H9 (cell line): Measurements from ENCODE around the gene POU3F3. TPM values are rescaled to one million over a fixed set of nuclear protein-coding genes. Genes with fewer than 3 reads are reported as not detected.

ENCODE experiments used
- DNase-seq: peaks from one replicate; pipeline ENCODE4 v3.0.0-alpha.2; 2017
- H2AFZ ChIP-seq: one replicate; pipeline ENCODE4 v1.6.1; 2013; ENCODE audit warnings: mild to moderate bottlenecking, low read length, control low read depth, moderate library complexity
- H2AK5ac ChIP-seq: 2 replicates; pipeline ENCODE4 v1.6.1; 2013; ENCODE audit warnings: low read length, control low read depth, mixed read lengths; ENCODE audit not compliant: insufficient read length
- H2BK120ac ChIP-seq: one replicate; pipeline ENCODE4 v1.6.1; 2013; ENCODE audit warnings: low read depth, mild to moderate bottlenecking, low read length, control low read depth, inconsistent platforms; ENCODE audit not compliant: poor library complexity, severe bottlenecking
- H2BK12ac ChIP-seq: 2 replicates; pipeline ENCODE4 v1.6.1; 2013; ENCODE audit warnings: low read length, control low read depth, mixed read lengths, low read depth; ENCODE audit not compliant: insufficient read length
- H2BK15ac ChIP-seq: 2 replicates; pipeline ENCODE4 v1.6.1; 2013; ENCODE audit warnings: low read depth, low read length, control low read depth
- H2BK20ac ChIP-seq: one replicate; pipeline ENCODE4 v1.6.1; 2013; ENCODE audit warnings: low read depth, mild to moderate bottlenecking, low read length, control low read depth, inconsistent platforms; ENCODE audit not compliant: poor library complexity, severe bottlenecking
- H2BK5ac ChIP-seq: 2 replicates; pipeline ENCODE4 v1.6.1; 2013; ENCODE audit warnings: low read length, control low read depth, mixed read lengths; ENCODE audit not compliant: insufficient read length
- H3K14ac ChIP-seq: 2 replicates; pipeline ENCODE4 v1.6.1; 2013; ENCODE audit warnings: low read length, control low read depth; ENCODE audit not compliant: insufficient read depth
- H3K18ac ChIP-seq: 2 replicates; pipeline ENCODE4 v1.6.1; 2013; ENCODE audit warnings: low read depth, mild to moderate bottlenecking, mixed read lengths, low read length, control low read depth; ENCODE audit not compliant: insufficient read length
- H3K23ac ChIP-seq: 2 replicates; pipeline ENCODE4 v1.6.1; 2013; ENCODE audit warnings: low read length, control low read depth, mixed read lengths, low read depth; ENCODE audit not compliant: insufficient read length
- H3K23me2 ChIP-seq: 2 replicates; pipeline ENCODE4 v1.6.1; 2013; ENCODE audit warnings: low read depth, mild to moderate bottlenecking, mixed read lengths, low read length, control low read depth; ENCODE audit not compliant: insufficient read length, poor library complexity, severe bottlenecking
- H3K27ac ChIP-seq: 2 replicates; pipeline ENCODE4 v1.5.1; 2013; ENCODE audit warnings: low read length, control low read depth, mixed read lengths, low read depth; ENCODE audit not compliant: insufficient read length
- H3K27me3 ChIP-seq: 2 replicates; pipeline ENCODE4 v1.6.1; 2013; ENCODE audit warnings: low read length, control low read depth, inconsistent platforms; ENCODE audit not compliant: insufficient read depth
- H3K4ac ChIP-seq: 2 replicates; pipeline ENCODE4 v1.6.1; 2013; ENCODE audit warnings: low read depth, mild to moderate bottlenecking, control low read depth, inconsistent platforms, low read length, moderate library complexity
- H3K4me1 ChIP-seq: 2 replicates; pipeline ENCODE4 v1.6.1; 2013; ENCODE audit warnings: low read length, control low read depth, inconsistent platforms; ENCODE audit not compliant: insufficient read depth
- H3K4me2 ChIP-seq: 2 replicates; pipeline ENCODE4 v1.6.1; 2013; ENCODE audit warnings: low read length, control low read depth, mixed read lengths; ENCODE audit not compliant: insufficient read length, insufficient read depth
- H3K56ac ChIP-seq: 2 replicates; pipeline ENCODE4 v1.6.1; 2013; ENCODE audit warnings: low read depth, mild to moderate bottlenecking, mixed read lengths, low read length, control low read depth; ENCODE audit not compliant: insufficient read length
- H3K79me1 ChIP-seq: 2 replicates; pipeline ENCODE4 v1.6.1; 2013; ENCODE audit warnings: low read depth, mild to moderate bottlenecking, moderate library complexity, low read length, control low read depth, inconsistent platforms; ENCODE audit not compliant: insufficient read depth, poor library complexity, severe bottlenecking
- H3K79me2 ChIP-seq: 2 replicates; pipeline ENCODE4 v1.6.1; 2013; ENCODE audit warnings: low read length, control low read depth, inconsistent platforms; ENCODE audit not compliant: insufficient read depth
- H3K9ac ChIP-seq: 2 replicates; pipeline ENCODE4 v1.6.1; 2013; ENCODE audit warnings: low read length, control low read depth, mixed read lengths; ENCODE audit not compliant: insufficient read length; ENCODE audit errors: extremely low read depth
- H3K9me3 ChIP-seq: one replicate; pipeline ENCODE4 v1.6.1; 2013; ENCODE audit warnings: low read depth, low read length, inconsistent platforms; ENCODE audit not compliant: control insufficient read depth
- H3T11ph ChIP-seq: one replicate; pipeline ENCODE4 v1.6.1; 2013; ENCODE audit warnings: mild to moderate bottlenecking, low read length, control low read depth, inconsistent platforms
- H4K20me1 ChIP-seq: one replicate; pipeline ENCODE4 v1.6.1; 2013; ENCODE audit not compliant: control insufficient read depth, insufficient read length, insufficient read depth
- H4K5ac ChIP-seq: 2 replicates; pipeline ENCODE4 v1.6.1; 2013; ENCODE audit warnings: low read depth, mild to moderate bottlenecking, mixed read lengths, low read length, control low read depth; ENCODE audit not compliant: insufficient read length
- H4K8ac ChIP-seq: replicated peaks from 2 replicates; pipeline ENCODE4 v1.6.1; 2013; ENCODE audit warnings: low read length, control low read depth, mixed read lengths, low read depth; ENCODE audit not compliant: insufficient read length
- H4K91ac ChIP-seq: 2 replicates; pipeline ENCODE4 v1.6.1; 2013; ENCODE audit warnings: low read depth, mild to moderate bottlenecking, moderate library complexity, mixed read lengths, low read length, control low read depth; ENCODE audit not compliant: insufficient read length
- H3K27ac Mint-ChIP-seq, 3 experiments: 2 replicates in 2 of 3; 3 replicates in 1 of 3; pipeline ENCODE4 v1.8.0; 2020 to 2021; ENCODE audit warnings: mixed read lengths in 3 of 3, mild to moderate bottlenecking in 1 of 3, moderate library complexity in 1 of 3
- H3K27me3 Mint-ChIP-seq: 2 replicates; pipeline ENCODE4 v1.8.0; 2021; ENCODE audit warnings: low read depth, mild to moderate bottlenecking, moderate library complexity, mixed read lengths
- H3K36me3 Mint-ChIP-seq, 3 experiments: 2 replicates in 2 of 3; 3 replicates in 1 of 3; pipeline ENCODE4 v1.8.0; 2020 to 2021; ENCODE audit warnings: low read depth in 3 of 3, mixed read lengths in 3 of 3; ENCODE audit not compliant: insufficient read depth in 1 of 3
- H3K4me1 Mint-ChIP-seq, 2 experiments: 2 replicates each; pipeline ENCODE4 v1.8.0; 2020; ENCODE audit warnings: mixed read lengths in 2 of 2
- H3K4me3 Mint-ChIP-seq, 2 experiments: 2 replicates in 1 of 2; 3 replicates in 1 of 2; pipeline ENCODE4 v1.8.0; 2020 to 2021; ENCODE audit warnings: mild to moderate bottlenecking in 2 of 2, mixed read lengths in 2 of 2, moderate library complexity in 1 of 2
- H3K9me3 Mint-ChIP-seq, 2 experiments: 2 replicates in 1 of 2; 3 replicates in 1 of 2; pipeline ENCODE4 v1.8.0; 2020; ENCODE audit warnings: mild to moderate bottlenecking in 2 of 2, mixed read lengths in 2 of 2, moderate library complexity in 1 of 2
- WGBS: extraction: QIAGEN DNeasy Blood & Tissue Kit; methylation state at CpG from one replicate; pipeline ENCODE4 v1.1.7; 2013; ENCODE audit warnings: missing lambda C conversion rate, low lambda C conversion rate, mixed read lengths; ENCODE audit not compliant: insufficient read length; ENCODE audit errors: extremely low coverage; 5-methylcytosine and 5-hydroxymethylcytosine counted together
- total RNA-seq: library from RNA; stranded (reverse); gene quantifications from 2 replicates; pipeline ENCODE4 v1.2.1, GENCODE V29; 2021
- TF ChIP-seq, protein P1 (sequence below): fragments of 200-600 bp; sonication (generic); conservative IDR thresholded peaks from 3 replicates; pipeline ENCODE4 v1.8.0; 2021; ENCODE audit warnings: antibody characterized with exemption, mild to moderate bottlenecking

The POU3F3 gene
- total RNA-seq, 1 experiment from 2014 or later: not detected

DNA sequence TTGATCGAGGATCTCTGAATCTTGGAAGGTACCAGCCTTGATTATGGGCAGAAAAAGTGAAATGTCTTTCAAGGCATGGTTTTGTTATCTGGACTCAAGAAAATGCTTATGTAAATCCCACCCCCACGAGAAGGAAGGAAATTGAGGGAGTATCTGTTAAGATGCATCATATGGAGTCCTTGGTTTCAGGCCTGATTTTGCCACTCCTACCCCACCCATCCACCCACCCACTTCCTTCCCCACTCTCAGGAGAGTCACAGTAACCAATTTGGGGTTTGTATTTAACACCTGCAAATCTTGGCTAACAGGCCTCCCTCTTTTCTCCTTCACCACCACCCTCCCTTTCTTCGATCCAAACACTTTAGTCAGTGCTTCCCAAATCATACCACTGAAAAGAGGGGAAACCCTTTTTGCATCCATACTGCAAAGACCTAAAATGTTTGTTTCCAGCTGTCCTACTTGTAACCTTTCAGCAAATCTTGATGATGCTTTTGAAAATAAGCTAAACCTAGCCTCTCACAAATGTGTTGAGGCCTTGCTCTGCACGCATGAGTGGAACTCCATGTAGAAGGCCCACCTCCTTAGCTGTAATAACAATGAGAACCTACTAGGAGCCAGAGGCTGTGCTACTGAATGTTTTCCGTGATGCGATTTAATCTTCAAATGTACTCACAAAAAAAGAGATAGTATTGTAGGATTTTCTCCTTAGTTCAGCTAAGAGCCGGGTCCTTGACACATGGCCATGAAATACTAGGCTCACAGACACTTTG, 34.8 kb downstream of the POU3F3 start:
- Histone ChIP-seq H3T11ph (no peak overlapping the region), H2AK5ac (no peak overlapping the region), H4K20me1 (no peaks in the 10 kb centered on the region), H2BK120ac (no peak overlapping the region), H3K14ac (no peak overlapping the region), H2BK15ac (no peak overlapping the region), H4K5ac (no peak overlapping the region), H3K18ac (no peak overlapping the region), H3K27ac (no peak overlapping the region), H3K27me3 (no peaks in the 10 kb centered on the region), H4K91ac (no peak overlapping the region), H3K79me2 (no peaks in the 10 kb centered on the region), H3K23me2 (no peaks in the 10 kb centered on the region), H3K9ac (no peak overlapping the region), H3K4me1 (no peaks in the 10 kb centered on the region), H2BK5ac (no peak overlapping the region), H3K4me2 (no peak overlapping the region), H2AFZ (peak overlapping the region; percentile 60), H3K9me3 (no peaks in the 10 kb centered on the region), H3K23ac (no peak overlapping the region), H3K79me1 (no peaks in the 10 kb centered on the region), H3K4ac (no peak overlapping the region), H2BK12ac (no peak overlapping the region), H2BK20ac (no peak overlapping the region), H4K8ac (no peak overlapping the region), H3K56ac (no peak overlapping the region)
- WGBS: no CpG with 5 or more reads among the region's 7 CpGs
- TF ChIP-seq, protein P1, sequence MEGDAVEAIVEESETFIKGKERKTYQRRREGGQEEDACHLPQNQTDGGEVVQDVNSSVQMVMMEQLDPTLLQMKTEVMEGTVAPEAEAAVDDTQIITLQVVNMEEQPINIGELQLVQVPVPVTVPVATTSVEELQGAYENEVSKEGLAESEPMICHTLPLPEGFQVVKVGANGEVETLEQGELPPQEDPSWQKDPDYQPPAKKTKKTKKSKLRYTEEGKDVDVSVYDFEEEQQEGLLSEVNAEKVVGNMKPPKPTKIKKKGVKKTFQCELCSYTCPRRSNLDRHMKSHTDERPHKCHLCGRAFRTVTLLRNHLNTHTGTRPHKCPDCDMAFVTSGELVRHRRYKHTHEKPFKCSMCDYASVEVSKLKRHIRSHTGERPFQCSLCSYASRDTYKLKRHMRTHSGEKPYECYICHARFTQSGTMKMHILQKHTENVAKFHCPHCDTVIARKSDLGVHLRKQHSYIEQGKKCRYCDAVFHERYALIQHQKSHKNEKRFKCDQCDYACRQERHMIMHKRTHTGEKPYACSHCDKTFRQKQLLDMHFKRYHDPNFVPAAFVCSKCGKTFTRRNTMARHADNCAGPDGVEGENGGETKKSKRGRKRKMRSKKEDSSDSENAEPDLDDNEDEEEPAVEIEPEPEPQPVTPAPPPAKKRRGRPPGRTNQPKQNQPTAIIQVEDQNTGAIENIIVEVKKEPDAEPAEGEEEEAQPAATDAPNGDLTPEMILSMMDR: no peak
- Mint-ChIP-seq H3K27ac (no peak overlapping the region), H3K36me3 (no peaks in the 10 kb centered on the region), H3K27me3 (peaks cover 25% of the 10 kb centered on the region), H3K4me3 (no peak overlapping the region), H3K4me1 (peaks cover 22 to 25% of the 10 kb centered on the region in 2 experiments), H3K9me3 (no peaks in the 10 kb centered on the region; a peak in 2 of 5 replicates)
- no peak for DNase-seq
